GM18868 (cell line): Measurements from ENCODE around the gene ZNF492.
"Not testable (repeated sequence)": the region's sequence is repeated elsewhere in the genome, so short reads cannot be mapped to it uniquely, and the experiment has no call there.

Experiments used
- ATAC-seq: cut with Tn5 transposase; IDR thresholded peaks from one replicate; pipeline ENCODE4 v1.9.1; 2021; ENCODE audit warnings: mild to moderate bottlenecking, moderate library complexity; ENCODE audit not compliant: unreplicated experiment

Gene ZNF492

GRCh38 chr19:22617181-22617580 lies 16.9 kb upstream of the ZNF492 start:
- ATAC-seq: not testable (repeated sequence)

- no peak for ATAC-seq
Measured at GRCh38 chr19:22617614-22618320, 16.4 kb upstream of the ZNF492 start.

- ATAC-seq: no peak
Measured at GRCh38 chr19:22619371-22619770, 14.8 kb upstream of the ZNF492 start.

- ATAC-seq: no peak
Measured at GRCh38 chr19:22619932-22620331, 14.2 kb upstream of the ZNF492 start.

- ATAC-seq: no peak
Measured at GRCh38 chr19:22620401-22620800, 13.7 kb upstream of the ZNF492 start.

GRCh38 chr19:22620912-22621311 lies 13.2 kb upstream of the ZNF492 start:
- no peak for ATAC-seq

- ATAC-seq: no peak
Measured at GRCh38 chr19:22622020-22622419, 12.1 kb upstream of the ZNF492 start.

GRCh38 chr19:22622901-22623840 lies 11.0 kb upstream of the ZNF492 start:
- ATAC-seq: no peak

GRCh38 chr19:22623841-22624221 lies 10.3 kb upstream of the ZNF492 start:
- ATAC-seq: no peak

GRCh38 chr19:22625266-22626035 lies 8.7 kb upstream of the ZNF492 start:
- ATAC-seq: no peak

GRCh38 chr19:22627526-22627925 lies 6.6 kb upstream of the ZNF492 start:
- ATAC-seq: no peak

- ATAC-seq: no peak
Measured at GRCh38 chr19:22628401-22628800, 5.7 kb upstream of the ZNF492 start.

- ATAC-seq: peak; percentile 16
Measured at GRCh38 chr19:22634450-22634827, 315 bp downstream of the ZNF492 start.

- ATAC-seq: not testable (repeated sequence)
Measured at GRCh38 chr19:22685493-22685892, 51.4 kb downstream of the ZNF492 start.

- not testable (repeated sequence) for ATAC-seq
Measured at GRCh38 chr19:22702661-22703060, 68.5 kb downstream of the ZNF492 start.

- ATAC-seq: not testable (repeated sequence)
Measured at GRCh38 chr19:22703096-22703495, 69.0 kb downstream of the ZNF492 start.

- ATAC-seq: no peak
Measured at GRCh38 chr19:22708983-22709382, 74.9 kb downstream of the ZNF492 start.
